Stimulated activated CD4-positive, alpha-beta T cell treated with anti-CD3 and anti-CD28 coated beads, Interleukin-12 subunit alpha, Interleukin-12 subunit beta, amount 100 ng/mL, for 24 hours (primary cell): ENCODE data around the gene FURIN.
"Not testable (repeated sequence)": the region's sequence is repeated elsewhere in the genome, so short reads cannot be mapped to it uniquely, and the experiment has no call there.

ENCODE experiments used
- DNase-seq, 2 experiments: peaks; one replicate each; pipeline ENCODE4 v3.0.0-alpha.2; 2020; ENCODE audit warnings: low read depth in 2 of 2

FURIN gene

GRCh38 chr15:90883526-90883975, 15.2 kb downstream of the FURIN start:
- DNase-seq = no peak

GRCh38 chr15:90883976-90884718, 15.8 kb downstream of the FURIN start, which contains the start of gene FES:
Gene FES (plus strand): TSS chr15:90884504. CDS start chr15:90885046, 542 bp downstream.
- no peak for DNase-seq

GRCh38 chr15:90884719-90885431, 16.5 kb downstream of the FURIN start:
- no peak for DNase-seq

GRCh38 chr15:90885432-90886290, 17.3 kb downstream of the FURIN start:
- peak; percentile 63 to 82 for DNase-seq

GRCh38 chr15:90886291-90886614, 17.9 kb downstream of the FURIN start:
- no peak for DNase-seq

- DNase-seq = no peak
These were observed 18.7 kb downstream of the FURIN start for GRCh38 chr15:90887037-90887481.

GRCh38 chr15:90889313-90889730, 20.9 kb downstream of the FURIN start:
- no peak for DNase-seq

- DNase-seq = no peak
These were observed 21.5 kb downstream of the FURIN start for GRCh38 chr15:90889736-90890456.

GRCh38 chr15:90890839-90891238, 22.5 kb downstream of the FURIN start:
- no peak for DNase-seq

- DNase-seq = no peak
These were observed 23.1 kb downstream of the FURIN start for GRCh38 chr15:90891346-90891949.

GRCh38 chr15:90892023-90892422, 23.6 kb downstream of the FURIN start:
- no peak for DNase-seq

GRCh38 chr15:90892498-90893174, 24.2 kb downstream of the FURIN start:
- no peak for DNase-seq

GRCh38 chr15:90893175-90894090, 25.0 kb downstream of the FURIN start:
- DNase-seq = no peak

- no peak for DNase-seq
These were observed 27.3 kb downstream of the FURIN start for GRCh38 chr15:90895571-90896117.

- DNase-seq = not testable (repeated sequence)
These were observed 28.8 kb downstream of the FURIN start for GRCh38 chr15:90897131-90897655.

- no peak for DNase-seq
These were observed 33.0 kb downstream of the FURIN start for GRCh38 chr15:90901175-90902039.

- DNase-seq = peak; percentile 45 to 67
These were observed 33.9 kb downstream of the FURIN start for GRCh38 chr15:90902040-90902839.
